HG03521 (cell line): ENCODE data around the gene TTC9B.

Experiments
- ATAC-seq: cut with Tn5 transposase; IDR thresholded peaks from one replicate; pipeline ENCODE4 v1.9.1; 2021; ENCODE audit warnings: mild to moderate bottlenecking, moderate library complexity; ENCODE audit not compliant: unreplicated experiment

TTC9B gene

GRCh38 chr19:40216013-40216776 is 2.0 kb downstream of the TTC9B start:
- no peak for ATAC-seq

DNA sequence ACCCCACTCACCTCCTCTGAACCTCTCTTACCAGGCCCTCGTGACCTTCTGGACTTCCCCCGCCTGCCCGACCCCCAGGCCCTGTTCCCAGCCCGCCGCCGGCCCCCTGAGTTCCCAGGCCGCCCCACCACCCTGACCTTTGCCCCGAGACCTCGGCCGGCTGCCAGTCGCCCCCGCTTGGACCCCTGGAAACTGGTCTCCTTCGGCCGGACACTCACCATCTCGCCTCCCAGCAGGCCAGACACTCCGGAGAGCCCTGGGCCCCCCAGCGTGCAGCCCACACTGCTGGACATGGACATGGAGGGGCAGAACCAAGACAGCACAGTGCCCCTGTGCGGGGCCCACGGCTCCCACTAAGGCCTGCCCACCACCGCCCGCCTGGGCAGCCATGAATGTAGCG is 3.2 kb downstream of the TTC9B start:
- ATAC-seq = no peak

- no peak for ATAC-seq
Observed at GRCh38 chr19:40213882-40214570, 4.2 kb downstream of the TTC9B start.

DNA sequence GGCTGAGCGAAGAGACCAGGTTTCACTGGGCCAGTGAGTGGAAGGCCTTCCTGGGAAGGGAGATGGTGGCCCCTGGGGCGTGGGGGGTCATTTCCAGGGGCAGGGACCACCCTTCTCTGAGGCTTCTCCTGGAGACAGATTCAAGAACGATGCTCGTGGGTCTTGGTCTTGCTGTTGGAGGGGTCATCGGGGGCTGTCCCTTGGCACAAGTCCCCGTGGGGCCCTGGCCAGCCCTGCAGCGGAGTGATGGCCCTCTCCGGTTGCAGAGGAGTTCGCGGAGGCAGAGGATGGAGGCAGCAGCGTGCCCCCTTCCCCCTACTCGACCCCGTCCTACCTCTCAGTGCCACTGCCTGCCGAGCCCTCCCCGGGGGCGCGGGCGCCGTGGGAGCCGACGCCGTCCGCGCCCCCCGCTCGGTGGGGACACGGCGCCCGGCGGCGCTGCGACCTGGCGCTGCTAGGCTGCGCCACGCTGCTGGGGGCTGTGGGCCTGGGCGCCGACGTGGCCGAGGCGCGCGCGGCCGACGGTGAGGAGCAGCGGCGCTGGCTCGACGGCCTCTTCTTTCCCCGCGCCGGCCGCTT is 4.8 kb downstream of the TTC9B start:
- ATAC-seq = no peak

DNA sequence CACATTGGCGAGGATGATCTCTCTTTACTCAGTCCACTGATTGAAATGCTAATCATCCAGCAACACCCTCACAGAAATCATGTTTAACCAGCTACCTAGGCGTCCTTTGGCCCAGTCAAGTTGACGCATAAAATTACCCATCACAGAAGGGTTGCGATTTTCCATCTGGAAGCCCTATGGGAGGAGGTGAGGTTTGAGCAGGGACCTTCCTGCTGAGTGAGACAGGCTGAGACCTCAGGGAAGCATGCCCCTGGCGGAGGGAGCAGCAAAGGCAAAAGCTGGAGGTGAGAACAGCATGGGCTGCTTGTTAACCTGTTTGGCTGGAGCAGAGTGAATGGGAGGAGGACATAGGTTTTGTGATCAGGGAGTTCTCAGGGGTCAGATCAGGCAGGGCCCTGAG is 7.3 kb downstream of the TTC9B start:
- no peak for ATAC-seq

- no peak for ATAC-seq
Observed at GRCh38 chr19:40208602-40209001, 9.6 kb downstream of the TTC9B start.

GRCh38 chr19:40205760-40206159 is 12.4 kb downstream of the TTC9B start:
- no peak for ATAC-seq

DNA sequence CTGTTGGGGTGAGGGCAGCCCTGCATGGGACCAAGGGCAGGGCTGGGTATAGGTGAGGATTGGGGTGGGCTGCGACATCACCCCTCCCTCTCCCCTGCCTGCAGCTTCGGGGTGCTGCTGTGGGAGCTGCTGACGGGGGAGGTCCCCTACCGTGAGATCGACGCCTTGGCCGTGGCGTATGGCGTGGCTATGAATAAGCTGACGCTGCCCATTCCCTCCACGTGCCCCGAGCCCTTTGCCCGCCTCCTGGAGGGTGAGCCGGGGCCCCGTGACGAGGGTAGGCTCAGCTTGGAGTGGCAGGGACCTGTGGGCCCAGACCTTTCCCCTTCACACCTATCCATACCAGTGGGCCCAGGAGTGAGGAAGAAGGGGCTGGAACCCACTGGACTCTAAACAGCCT is 13.8 kb downstream of the TTC9B start:
- no peak for ATAC-seq

DNA sequence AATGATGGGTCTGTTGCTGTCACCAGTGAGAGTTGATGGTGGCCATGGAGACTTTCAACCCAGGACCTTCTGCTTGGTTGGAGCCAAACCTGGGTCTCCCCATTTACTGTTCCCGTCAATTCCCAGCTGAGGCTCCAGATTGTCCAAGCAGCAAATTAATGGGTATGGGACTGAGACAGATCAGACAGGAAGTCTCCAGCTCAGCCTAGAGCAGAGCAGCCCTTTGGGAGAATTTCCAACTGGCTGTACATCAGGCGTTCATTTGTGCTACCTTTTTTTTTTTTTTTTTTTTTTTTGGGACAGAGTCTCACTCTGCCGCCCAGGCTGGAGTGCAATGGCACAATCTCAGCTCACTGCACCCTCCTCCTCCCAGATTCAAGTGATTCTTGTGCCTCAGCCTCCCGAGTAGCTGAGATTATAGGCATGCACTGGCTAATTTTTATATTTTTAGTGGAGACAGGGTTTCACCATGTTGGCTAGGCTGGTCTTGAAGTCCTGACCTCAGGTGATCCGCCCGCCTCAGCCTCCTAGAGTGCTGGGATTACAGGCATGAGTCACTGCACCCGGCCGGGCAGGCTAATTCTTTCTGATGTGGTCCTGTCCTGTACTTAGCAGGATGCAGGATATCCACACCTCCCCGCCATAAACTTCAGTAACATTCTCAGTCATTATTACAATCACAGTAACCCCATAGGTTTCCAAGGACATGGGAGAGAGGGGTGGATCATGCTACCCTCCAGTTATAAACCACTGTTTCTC is 17.7 kb downstream of the TTC9B start:
- no peak for ATAC-seq

DNA sequence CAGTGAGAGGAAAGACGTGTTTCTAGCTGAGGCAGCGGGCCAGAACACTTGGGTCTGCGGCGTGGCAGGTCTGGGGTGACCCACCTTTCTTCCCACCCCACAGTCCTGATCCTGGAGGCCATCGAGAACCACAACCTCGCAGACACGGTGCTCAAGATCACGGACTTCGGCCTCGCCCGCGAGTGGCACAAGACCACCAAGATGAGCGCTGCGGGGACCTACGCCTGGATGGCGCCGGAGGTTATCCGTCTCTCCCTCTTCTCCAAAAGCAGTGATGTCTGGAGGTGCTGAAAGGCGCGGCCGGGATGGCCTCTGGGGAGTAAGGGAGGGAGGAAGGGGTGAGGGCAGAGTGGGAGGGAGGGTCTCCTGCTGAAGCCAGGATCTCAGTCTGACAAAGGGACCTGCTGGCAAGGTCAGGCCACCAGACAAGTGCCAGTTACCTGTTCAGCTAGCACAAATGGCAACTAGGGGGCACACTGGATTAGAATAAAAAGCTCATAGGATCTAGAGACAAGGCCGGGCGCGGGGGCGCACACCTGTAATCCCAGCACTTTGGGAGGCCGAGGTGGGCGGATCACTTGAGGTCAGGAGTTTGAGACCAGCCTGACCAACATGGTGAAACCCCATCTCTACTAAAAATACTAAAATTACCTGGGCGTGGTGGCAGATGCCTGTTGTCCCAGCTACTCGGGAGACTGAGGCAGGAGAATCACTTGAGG is 19.8 kb downstream of the TTC9B start:
- no peak for ATAC-seq

- ATAC-seq = no peak
Observed at GRCh38 chr19:40193587-40193849, 24.7 kb downstream of the TTC9B start.

- no peak for ATAC-seq
Observed at GRCh38 chr19:40192758-40193586, 25.2 kb downstream of the TTC9B start.

DNA sequence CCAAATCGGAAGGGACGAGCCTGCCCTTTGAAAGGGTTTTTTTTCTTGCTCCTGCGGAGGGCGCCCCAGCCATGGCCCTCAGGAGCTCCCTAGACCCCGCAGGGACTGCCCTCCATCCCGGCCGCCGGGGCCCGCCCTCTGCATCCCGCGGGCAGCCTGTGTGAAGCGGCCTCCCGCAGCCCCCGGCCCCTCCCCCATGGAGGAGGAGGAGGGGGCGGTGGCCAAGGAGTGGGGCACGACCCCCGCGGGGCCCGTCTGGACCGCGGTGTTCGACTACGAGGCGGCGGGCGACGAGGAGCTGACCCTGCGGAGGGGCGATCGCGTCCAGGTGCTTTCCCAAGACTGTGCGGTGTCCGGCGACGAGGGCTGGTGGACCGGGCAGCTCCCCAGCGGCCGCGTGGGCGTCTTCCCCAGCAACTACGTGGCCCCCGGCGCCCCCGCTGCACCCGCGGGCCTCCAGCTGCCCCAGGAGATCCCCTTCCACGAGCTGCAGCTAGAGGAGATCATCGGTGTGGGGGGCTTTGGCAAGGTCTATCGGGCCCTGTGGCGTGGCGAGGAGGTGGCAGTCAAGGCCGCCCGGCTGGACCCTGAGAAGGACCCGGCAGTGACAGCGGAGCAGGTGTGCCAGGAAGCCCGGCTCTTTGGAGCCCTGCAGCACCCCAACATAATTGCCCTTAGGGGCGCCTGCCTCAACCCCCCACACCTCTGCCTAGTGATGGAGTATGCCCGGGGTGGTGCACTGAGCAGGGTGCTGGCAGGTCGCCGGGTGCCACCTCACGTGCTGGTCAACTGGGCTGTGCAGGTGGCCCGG is 26.1 kb downstream of the TTC9B start:
- ATAC-seq = peak; percentile 1

DNA sequence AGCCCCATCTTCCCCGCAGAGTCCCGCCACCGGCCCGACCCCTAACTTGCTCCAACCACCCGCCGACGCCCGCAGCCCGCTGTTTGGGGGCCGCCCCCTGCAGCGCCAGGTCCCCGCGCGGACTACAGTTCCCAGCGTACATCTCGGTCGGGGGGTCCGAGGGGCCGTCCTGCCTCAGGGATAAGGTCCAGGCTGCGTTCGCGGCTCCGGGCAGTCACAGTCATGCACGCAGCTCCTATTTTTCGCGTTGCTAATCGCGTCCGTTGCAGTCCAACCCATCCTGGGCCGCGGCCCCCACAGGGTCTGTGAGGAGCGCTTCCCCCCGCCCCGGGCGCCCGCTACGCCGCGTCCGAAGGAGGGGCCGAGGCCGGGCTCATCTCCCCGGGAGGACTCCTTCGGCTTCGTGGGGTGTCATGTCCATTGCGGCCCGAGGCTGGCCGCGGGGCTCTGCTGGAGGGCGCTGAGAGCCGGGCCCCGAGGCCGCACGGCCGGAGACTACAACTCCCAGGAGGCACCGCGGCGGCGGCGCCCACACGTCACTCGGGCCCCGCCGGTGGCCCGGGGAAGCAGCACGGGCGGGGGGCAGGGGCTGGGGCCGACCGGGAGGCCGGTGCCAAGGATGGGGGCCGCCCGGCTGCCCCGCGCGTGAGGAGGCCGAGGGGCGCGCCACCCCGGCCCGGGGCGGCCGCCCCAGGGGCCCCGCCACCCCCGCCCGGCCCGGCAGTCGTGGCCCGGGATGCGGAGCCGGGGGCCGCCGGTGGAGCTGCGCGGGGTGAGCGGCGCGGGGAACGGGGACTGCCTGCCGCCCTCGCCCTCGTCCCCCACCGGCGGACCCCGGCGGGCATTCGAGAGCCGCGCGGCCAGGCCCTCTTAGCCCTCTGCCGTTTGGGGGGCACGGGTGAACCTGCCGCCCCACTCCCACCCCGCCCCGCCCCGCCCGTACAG is 27.0 kb downstream of the TTC9B start, which contains the start of gene MAP3K10:
TSS of gene MAP3K10 (plus strand) at position 536 of the 945 bp plus-strand sequence. CDS start 606 bp downstream, outside the sequence.
- ATAC-seq = peak; percentile 72

- no peak for ATAC-seq
Observed at GRCh38 chr19:40184273-40184672, 33.9 kb downstream of the TTC9B start.

DNA sequence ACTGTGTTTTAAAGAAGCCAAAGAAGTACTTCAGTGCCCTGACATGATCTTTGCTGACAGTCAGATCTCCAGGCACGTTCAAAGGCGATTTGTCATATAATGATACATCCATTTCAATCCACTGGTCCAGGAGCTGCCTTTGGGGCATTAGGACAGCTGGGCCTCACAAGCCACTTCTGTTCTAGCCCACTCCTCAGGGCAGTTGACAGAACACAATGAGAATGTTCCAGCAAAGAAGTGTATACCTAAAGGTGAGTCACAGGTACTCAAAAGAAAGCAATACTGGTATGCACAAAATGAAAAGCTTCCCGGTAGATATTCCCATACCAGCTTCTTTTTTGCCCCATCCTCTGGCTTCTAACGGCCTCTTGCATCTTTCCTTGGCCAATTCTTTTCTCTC is 39.4 kb downstream of the TTC9B start:
- ATAC-seq = no peak

- no peak for ATAC-seq
Observed at GRCh38 chr19:40177286-40178070, 40.7 kb downstream of the TTC9B start.
